GM13976 (cell line): ENCODE data around the gene KRT7.

Source experiments
- DNase-seq: peaks from one replicate; pipeline ENCODE4 v3.0.0; 2012; ENCODE audit warnings: low spot score
- CTCF ChIP-seq: IDR thresholded peaks from 2 replicates; pipeline ENCODE4 v1.5.1; 2012; ENCODE audit warnings: borderline replicate concordance, mild to moderate bottlenecking; ENCODE audit not compliant: insufficient read depth; ENCODE audit errors: extremely low read depth, missing control alignments, control extremely low read depth
- in situ Hi-C: fragments of 300-500 bp; cut with MboI; formaldehyde crosslinking; loops from one replicate; pipeline ENCODE4 v1.12.0; 2022; ENCODE audit warnings: low sequenced_read_pairs, mixed read lengths, inconsistent platforms; ENCODE audit not compliant: unreplicated experiment

KRT7 gene

GRCh38 chr12:52193532-52193931 lies 39.5 kb upstream of the KRT7 start:
- in situ Hi-C loops, result no loop called here
- no peak for DNase-seq
- no peak for TF ChIP-seq CTCF

DNA sequence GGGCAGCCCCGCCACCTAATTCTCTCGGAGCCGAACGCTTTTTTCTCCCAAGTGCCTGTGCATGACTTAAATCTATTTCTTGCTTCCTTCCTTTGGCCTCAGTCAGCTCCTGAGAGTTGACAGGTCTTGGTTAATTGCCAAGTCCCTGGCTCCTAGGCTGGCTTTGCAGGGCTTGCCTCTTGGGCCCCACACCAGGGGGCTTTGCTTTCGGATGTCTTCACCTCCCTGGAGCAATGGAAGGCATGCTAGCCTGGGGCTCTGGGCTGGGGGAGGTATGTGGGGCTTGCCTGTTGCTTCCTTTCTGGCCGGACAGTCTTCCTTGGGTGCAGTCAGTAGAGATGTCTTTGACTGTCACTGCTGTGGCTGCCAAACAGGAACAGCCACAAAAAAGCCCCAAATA lies 39.1 kb upstream of the KRT7 start:
- no peak for DNase-seq
- in situ Hi-C loops, result no loop called here
- TF ChIP-seq CTCF, result no peak

DNA sequence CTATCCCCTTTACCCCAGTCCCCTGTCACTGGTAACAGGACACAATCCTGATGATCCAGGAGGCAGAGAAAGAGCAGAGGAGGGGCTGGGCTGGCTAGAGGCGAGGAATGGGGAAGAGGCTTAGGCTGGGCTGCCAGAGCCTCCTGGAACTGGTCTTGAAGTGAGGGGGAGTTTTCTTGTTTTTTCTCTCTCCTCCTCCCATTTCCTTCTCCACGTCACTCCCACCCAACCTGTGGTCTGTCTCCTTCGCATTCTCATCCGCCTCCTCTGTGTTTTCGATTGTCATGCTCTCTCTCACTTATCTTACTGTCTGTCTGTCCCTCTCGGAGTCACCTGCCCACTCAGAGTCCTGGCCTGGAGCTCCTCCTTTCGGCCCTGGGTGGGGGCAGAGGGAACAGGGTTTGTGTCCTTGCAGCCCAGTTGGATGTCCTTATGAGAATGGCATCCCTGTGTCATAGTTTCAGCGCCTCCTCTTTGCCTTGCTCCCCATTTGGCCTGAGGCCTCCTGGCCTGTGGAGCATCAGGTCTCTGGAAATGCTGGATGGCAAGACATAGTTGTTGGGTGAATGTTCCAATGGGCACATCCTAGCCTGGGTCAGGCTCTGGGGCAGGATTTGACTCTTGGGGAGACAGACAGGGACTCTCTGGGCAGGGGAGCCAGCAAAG lies 37.8 kb upstream of the KRT7 start:
- in situ Hi-C loops, result no loop called here
- no peak for DNase-seq
- TF ChIP-seq CTCF, result no peak

DNA sequence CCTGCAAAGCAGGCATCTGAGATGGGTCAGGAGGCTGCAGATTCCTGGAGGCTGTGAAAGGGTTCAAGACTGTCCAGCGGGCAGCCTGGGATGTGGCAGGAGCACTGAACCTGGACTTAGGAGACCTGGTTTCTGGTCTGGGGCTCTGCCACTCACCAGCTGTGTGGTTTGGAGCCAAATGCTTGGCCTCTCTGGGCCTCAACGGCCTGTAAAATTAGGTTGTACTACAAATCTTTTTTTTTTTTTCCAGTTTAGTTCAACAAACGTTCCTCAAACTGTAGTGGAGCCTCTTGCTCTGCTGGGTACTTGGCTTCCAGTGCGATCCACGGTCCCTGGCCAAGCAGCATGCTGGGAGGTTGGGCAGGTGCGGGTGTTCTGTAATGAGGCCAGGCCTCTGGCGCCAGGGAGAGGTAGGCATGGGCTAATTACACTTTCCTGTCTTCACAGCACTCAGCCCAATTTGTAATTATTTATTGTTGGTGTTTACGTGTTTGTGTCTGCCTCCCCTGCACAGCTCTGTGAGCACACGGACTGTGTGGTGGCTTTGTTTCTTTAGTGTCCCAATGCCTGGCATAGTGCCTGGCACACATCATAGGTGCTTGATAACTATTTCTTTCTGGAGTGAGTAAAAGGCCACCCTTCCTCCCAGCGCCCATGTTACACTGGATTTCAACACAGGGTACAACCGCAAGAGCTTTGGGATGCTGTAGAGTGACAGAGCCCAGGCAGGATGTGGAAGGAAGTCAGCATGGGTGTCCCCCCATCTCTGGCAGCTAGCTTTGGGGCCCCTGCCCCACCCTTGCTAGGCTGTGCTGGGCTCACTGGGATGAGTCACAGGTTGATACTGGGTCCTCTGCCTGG lies 35.4 kb upstream of the KRT7 start:
- in situ Hi-C loops, result no loop called here
- no peak for DNase-seq
- no peak for TF ChIP-seq CTCF

- no peak for TF ChIP-seq CTCF
- DNase-seq, result no peak
- in situ Hi-C loops, result no loop called here
These were observed 34.4 kb upstream of the KRT7 start for GRCh38 chr12:52198454-52199215.

DNA sequence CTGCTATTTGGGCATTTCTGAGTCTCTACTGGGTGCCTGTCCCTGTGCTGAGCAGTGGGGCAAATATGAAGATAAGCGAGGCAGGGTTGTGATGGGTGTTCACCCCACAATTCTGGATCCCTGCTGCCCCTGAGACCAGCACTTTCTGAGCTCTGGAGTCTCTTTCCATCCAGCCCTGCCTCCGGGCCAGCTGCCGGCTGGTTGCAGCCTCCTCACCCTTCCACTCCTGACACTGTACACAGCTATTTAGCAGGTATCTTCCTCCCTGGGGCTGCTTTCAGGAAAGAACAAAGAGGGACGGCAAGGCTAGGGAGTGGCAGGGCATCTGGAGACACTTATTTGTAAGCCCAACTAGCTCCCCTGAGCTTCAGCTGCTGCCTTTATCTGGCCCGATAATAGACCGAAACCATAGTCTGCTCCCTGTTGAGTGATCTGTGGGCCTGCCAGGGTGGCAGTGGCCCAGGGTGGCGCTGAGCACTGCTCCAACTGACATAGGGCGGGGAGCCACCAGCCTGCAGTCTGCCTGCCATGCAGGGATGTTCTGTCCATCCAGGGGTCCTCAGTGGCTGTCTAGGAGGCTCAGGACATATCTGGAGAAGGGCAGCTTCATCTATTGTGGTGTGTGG lies 33.6 kb upstream of the KRT7 start:
- in situ Hi-C loops, result no loop called here
- no peak for DNase-seq

More for the DNA sequence above, 33.6 kb upstream of the KRT7 start:
- no peak for TF ChIP-seq CTCF
